ENCODE measurements around the gene GALNTL6. TPM values are rescaled to one million over a fixed set of nuclear protein-coding genes. Genes with fewer than 3 reads are reported as not detected.

The GALNTL6 gene
- total RNA-seq, 1 experiment from 2014 or later = not detected

DNA sequence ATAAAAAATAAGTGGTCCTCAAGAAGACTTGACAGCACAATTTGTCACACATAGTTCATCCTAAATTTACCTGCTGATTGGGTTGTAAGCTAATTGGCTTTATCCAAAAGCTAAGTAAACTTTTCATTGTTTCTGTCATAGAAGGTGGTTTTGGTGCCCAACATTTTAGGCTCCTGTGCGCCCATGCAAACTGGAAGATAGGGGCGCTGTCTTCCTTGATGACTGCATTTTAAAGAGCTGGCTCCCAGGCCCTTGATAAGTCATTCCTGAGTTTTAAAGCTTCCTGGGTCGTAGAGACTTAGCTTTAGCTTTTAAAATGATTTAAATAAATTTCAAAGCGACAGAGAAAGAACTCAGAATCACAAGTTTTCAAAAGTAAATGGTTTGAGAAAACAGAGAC, 730.0 kb downstream of the GALNTL6 start:
- H3K27ac ChIP-seq (ENCODE audit: insufficient read length, low read depth, low read length) = no peak overlapping the region
- no peak overlapping the region for H3K23ac ChIP-seq (ENCODE audit: insufficient read length, low read depth, low read length)
- TF ChIP-seq, protein P1, sequence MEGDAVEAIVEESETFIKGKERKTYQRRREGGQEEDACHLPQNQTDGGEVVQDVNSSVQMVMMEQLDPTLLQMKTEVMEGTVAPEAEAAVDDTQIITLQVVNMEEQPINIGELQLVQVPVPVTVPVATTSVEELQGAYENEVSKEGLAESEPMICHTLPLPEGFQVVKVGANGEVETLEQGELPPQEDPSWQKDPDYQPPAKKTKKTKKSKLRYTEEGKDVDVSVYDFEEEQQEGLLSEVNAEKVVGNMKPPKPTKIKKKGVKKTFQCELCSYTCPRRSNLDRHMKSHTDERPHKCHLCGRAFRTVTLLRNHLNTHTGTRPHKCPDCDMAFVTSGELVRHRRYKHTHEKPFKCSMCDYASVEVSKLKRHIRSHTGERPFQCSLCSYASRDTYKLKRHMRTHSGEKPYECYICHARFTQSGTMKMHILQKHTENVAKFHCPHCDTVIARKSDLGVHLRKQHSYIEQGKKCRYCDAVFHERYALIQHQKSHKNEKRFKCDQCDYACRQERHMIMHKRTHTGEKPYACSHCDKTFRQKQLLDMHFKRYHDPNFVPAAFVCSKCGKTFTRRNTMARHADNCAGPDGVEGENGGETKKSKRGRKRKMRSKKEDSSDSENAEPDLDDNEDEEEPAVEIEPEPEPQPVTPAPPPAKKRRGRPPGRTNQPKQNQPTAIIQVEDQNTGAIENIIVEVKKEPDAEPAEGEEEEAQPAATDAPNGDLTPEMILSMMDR (conservative IDR thresholded peaks at IDR 0.05) = peak; percentile 69
- H3K56ac ChIP-seq (ENCODE audit: insufficient read length, low read depth, low read length) = no peak overlapping the region
- no peaks in the 10 kb centered on the region for H3K23me2 ChIP-seq (ENCODE audit: insufficient read length, low read depth, low read length, poor library complexity, severe bottlenecking)
- no peak overlapping the region for H3K4ac ChIP-seq (ENCODE audit: low read depth, low read length)
- H3K79me1 ChIP-seq (ENCODE audit: insufficient read depth, low read depth, low read length, poor library complexity, severe bottlenecking) = no peaks in the 10 kb centered on the region
- no peak overlapping the region for H2BK20ac ChIP-seq (ENCODE audit: low read depth, low read length, poor library complexity, severe bottlenecking)
- H3K18ac ChIP-seq (ENCODE audit: insufficient read length, low read depth, low read length) = no peak overlapping the region
- Mint-ChIP-seq H3K27me3 (ENCODE audit: low read depth) (no peaks in the 10 kb centered on the region), H3K4me1 (peaks cover 35 to 37% of the 10 kb centered on the region in 2 experiments), H3K4me3 (no peak overlapping the region), H3K36me3 (ENCODE audit: insufficient read depth in 1 of 3, low read depth in 3 of 3) (no peaks in the 10 kb centered on the region; a peak in 2 of 7 replicates), H3K9me3 (no peaks in the 10 kb centered on the region), H3K27ac (no peak overlapping the region)
- WGBS (ENCODE audit: extremely low coverage, insufficient read length, low lambda C conversion rate) = no CpG with 5 or more reads among the region's 4 CpGs
- H3T11ph ChIP-seq (ENCODE audit: low read length) = no peak overlapping the region
- H4K91ac ChIP-seq (ENCODE audit: insufficient read length, low read depth, low read length) = no peak overlapping the region
- H3K14ac ChIP-seq (ENCODE audit: insufficient read depth, low read length) = no peak overlapping the region
- no peak overlapping the region for H2BK5ac ChIP-seq (ENCODE audit: insufficient read length, low read length)
- H3K9ac ChIP-seq (ENCODE audit: extremely low read depth, insufficient read length, low read length) = no peak overlapping the region
- H2AFZ ChIP-seq (ENCODE audit: low read length) = no peak overlapping the region
- no peak overlapping the region for H4K5ac ChIP-seq (ENCODE audit: insufficient read length, low read depth, low read length)
- H4K20me1 ChIP-seq (ENCODE audit: control insufficient read depth, insufficient read depth, insufficient read length) = no peaks in the 10 kb centered on the region
- H3K27me3 ChIP-seq (ENCODE audit: insufficient read depth, low read length) = no peaks in the 10 kb centered on the region
- H2BK12ac ChIP-seq (ENCODE audit: insufficient read length, low read depth, low read length) = no peak overlapping the region
- no peak overlapping the region for H4K8ac ChIP-seq (replicated peaks; ENCODE audit: insufficient read length, low read depth, low read length)
- no peaks in the 10 kb centered on the region for H3K79me2 ChIP-seq (ENCODE audit: insufficient read depth, low read length)
- no peaks in the 10 kb centered on the region for H3K9me3 ChIP-seq (ENCODE audit: control insufficient read depth, low read depth, low read length)
- H2BK120ac ChIP-seq (ENCODE audit: low read depth, low read length, poor library complexity, severe bottlenecking) = peak overlapping the region; percentile 77
- no peak overlapping the region for H2BK15ac ChIP-seq (ENCODE audit: low read depth, low read length)
- H3K4me1 ChIP-seq (ENCODE audit: insufficient read depth, low read length) = peaks cover 11% of the 10 kb centered on the region
- DNase-seq = peak; percentile 33
- H3K4me2 ChIP-seq (ENCODE audit: insufficient read depth, insufficient read length, low read length) = no peak overlapping the region
- H2AK5ac ChIP-seq (ENCODE audit: insufficient read length, low read length) = no peak overlapping the region
